Transverse colon (tissue), 3 donors: ENCODE results near the gene TBC1D8.

ENCODE experiments used
- POLR2A ChIP-seq: fragments of 450-650 bp; IDR thresholded peaks from one replicate; pipeline ENCODE4 v1.6.1; 2016; ENCODE audit warnings: antibody characterized with exemption, mild to moderate bottlenecking, moderate library complexity
- TF ChIP-seq, protein P1 (sequence below), 5 experiments: fragments of 200-600 bp in 3 of 5; fragments of 450-650 bp in 2 of 5; sonication (generic) in 3 of 5; IDR thresholded peaks; 1 replicate in 2 of 5; 2 replicates in 3 of 5; pipeline ENCODE4 v1.5.1; 2016 to 2017; ENCODE audit warnings: antibody characterized with exemption in 5 of 5, inconsistent platforms in 3 of 5, mild to moderate bottlenecking in 2 of 5, moderate library complexity in 1 of 5

DNA sequence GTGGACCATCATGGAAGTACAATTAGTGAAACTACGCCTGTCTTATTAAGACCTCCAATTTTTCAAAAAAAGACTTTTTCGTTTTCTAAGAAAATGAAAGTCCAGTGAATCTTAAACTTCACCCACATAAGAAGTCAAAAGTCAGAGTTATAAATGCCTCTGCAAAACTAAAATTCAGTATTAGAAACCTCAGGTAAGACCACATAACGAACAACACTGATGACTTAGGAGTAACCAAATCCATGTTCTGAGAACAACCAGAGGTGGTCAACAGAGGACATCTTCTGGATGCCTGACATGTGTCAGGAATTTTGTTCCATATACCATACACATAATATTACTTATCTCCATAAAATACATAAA is 86.7 kb downstream of the TBC1D8 start:
- TF ChIP-seq POLR2A = no peak
- TF ChIP-seq, protein P1, sequence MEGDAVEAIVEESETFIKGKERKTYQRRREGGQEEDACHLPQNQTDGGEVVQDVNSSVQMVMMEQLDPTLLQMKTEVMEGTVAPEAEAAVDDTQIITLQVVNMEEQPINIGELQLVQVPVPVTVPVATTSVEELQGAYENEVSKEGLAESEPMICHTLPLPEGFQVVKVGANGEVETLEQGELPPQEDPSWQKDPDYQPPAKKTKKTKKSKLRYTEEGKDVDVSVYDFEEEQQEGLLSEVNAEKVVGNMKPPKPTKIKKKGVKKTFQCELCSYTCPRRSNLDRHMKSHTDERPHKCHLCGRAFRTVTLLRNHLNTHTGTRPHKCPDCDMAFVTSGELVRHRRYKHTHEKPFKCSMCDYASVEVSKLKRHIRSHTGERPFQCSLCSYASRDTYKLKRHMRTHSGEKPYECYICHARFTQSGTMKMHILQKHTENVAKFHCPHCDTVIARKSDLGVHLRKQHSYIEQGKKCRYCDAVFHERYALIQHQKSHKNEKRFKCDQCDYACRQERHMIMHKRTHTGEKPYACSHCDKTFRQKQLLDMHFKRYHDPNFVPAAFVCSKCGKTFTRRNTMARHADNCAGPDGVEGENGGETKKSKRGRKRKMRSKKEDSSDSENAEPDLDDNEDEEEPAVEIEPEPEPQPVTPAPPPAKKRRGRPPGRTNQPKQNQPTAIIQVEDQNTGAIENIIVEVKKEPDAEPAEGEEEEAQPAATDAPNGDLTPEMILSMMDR (IDR thresholded peaks at IDR 0.05) = no peak
